ENCODE data around the gene AOX1. TPM values are rescaled to one million over a fixed set of nuclear protein-coding genes. Genes with fewer than 3 reads are reported as not detected.
"Not testable (repeated sequence)": the region's sequence is repeated elsewhere in the genome, so short reads cannot be mapped to it uniquely, and the experiment has no call there.

AOX1 gene
- total RNA-seq, 1 donor from 2014 or later, result 35.1 TPM

GRCh38 chr2:200622106-200622505 is 36.3 kb downstream of the AOX1 start:
- intact Hi-C loops (cut with DNase I), result no loop called here
- DNase-seq (ENCODE audit: low spot score) (no peak), ATAC-seq (no peak)

GRCh38 chr2:200624026-200624425 is 38.2 kb downstream of the AOX1 start:
- no peak for DNase-seq (ENCODE audit: low spot score)
- intact Hi-C loops (cut with DNase I), result no loop called here
- peak; percentile 32 for ATAC-seq

GRCh38 chr2:200624658-200625057 is 38.8 kb downstream of the AOX1 start:
- intact Hi-C loops (cut with DNase I), result no loop called here
- ATAC-seq (no peak), DNase-seq (ENCODE audit: low spot score) (no peak)

- ATAC-seq, result no peak
Observed at GRCh38 chr2:200625282-200625681, 39.5 kb downstream of the AOX1 start.

GRCh38 chr2:200625958-200626363 is 40.1 kb downstream of the AOX1 start:
- ATAC-seq (no peak), DNase-seq (ENCODE audit: low spot score) (no peak)
- intact Hi-C loops (cut with DNase I), result no loop called here

More at GRCh38 chr2:200625282-200625681, 39.5 kb downstream of the AOX1 start:
- intact Hi-C loops (cut with DNase I), result no loop called here
- DNase-seq (ENCODE audit: low spot score), result no peak

GRCh38 chr2:200627110-200627770 is 41.4 kb downstream of the AOX1 start:
- intact Hi-C loops (cut with DNase I), result no loop called here
- DNase-seq (ENCODE audit: low spot score) (no peak), ATAC-seq (no peak)

GRCh38 chr2:200628461-200628860 is 42.6 kb downstream of the AOX1 start:
- DNase-seq (ENCODE audit: low spot score); intact Hi-C loops (cut with DNase I); ATAC-seq: not testable (repeated sequence)

GRCh38 chr2:200631287-200631686 is 45.5 kb downstream of the AOX1 start:
- ATAC-seq (no peak), DNase-seq (ENCODE audit: low spot score) (no peak)
- intact Hi-C loops (cut with DNase I), result no loop called here

GRCh38 chr2:200634231-200634964 is 48.6 kb downstream of the AOX1 start:
- ATAC-seq (no peak), DNase-seq (ENCODE audit: low spot score) (no peak)
- intact Hi-C loops (cut with DNase I), result no loop called here

- ATAC-seq, result peak; percentile 44
Observed at GRCh38 chr2:200635251-200635650, 49.4 kb downstream of the AOX1 start.

GRCh38 chr2:200637901-200638300 is 52.1 kb downstream of the AOX1 start:
- intact Hi-C loops (cut with DNase I), result no loop called here
- DNase-seq (ENCODE audit: low spot score) (no peak), ATAC-seq (no peak)

More at GRCh38 chr2:200635251-200635650, 49.4 kb downstream of the AOX1 start:
- intact Hi-C loops (cut with DNase I), result no loop called here
- no peak for DNase-seq (ENCODE audit: low spot score)

- intact Hi-C loops (cut with DNase I), result no loop called here
- ATAC-seq, result no peak
- DNase-seq (ENCODE audit: low spot score), result no peak
Observed at GRCh38 chr2:200640176-200640575, 54.4 kb downstream of the AOX1 start.

- DNase-seq (ENCODE audit: low spot score) (no peak), ATAC-seq (no peak)
- intact Hi-C loops (cut with DNase I), result no loop called here
Observed at GRCh38 chr2:200640901-200641300, 55.1 kb downstream of the AOX1 start.

GRCh38 chr2:200648518-200649281 is 62.9 kb downstream of the AOX1 start:
- intact Hi-C loops (cut with DNase I); ATAC-seq; DNase-seq (ENCODE audit: low spot score): not testable (repeated sequence)

GRCh38 chr2:200649724-200650123 is 63.9 kb downstream of the AOX1 start:
- ATAC-seq (no peak), DNase-seq (ENCODE audit: low spot score) (no peak)

GRCh38 chr2:200650195-200650594 is 64.4 kb downstream of the AOX1 start:
- ATAC-seq (no peak), DNase-seq (ENCODE audit: low spot score) (no peak)
- intact Hi-C loops (cut with DNase I), result no loop called here

More at GRCh38 chr2:200649724-200650123, 63.9 kb downstream of the AOX1 start:
- intact Hi-C loops (cut with DNase I), result no loop called here

- ATAC-seq (no peak), DNase-seq (ENCODE audit: low spot score) (no peak)
- intact Hi-C loops (cut with DNase I), result no loop called here
Observed at GRCh38 chr2:200652158-200652557, 66.3 kb downstream of the AOX1 start.

GRCh38 chr2:200653021-200653420 is 67.2 kb downstream of the AOX1 start:
- ATAC-seq (no peak), DNase-seq (ENCODE audit: low spot score) (no peak)
- intact Hi-C loops (cut with DNase I), result no loop called here

GRCh38 chr2:200654823-200655222 is 69.0 kb downstream of the AOX1 start:
- no peak for ATAC-seq
- intact Hi-C loops (cut with DNase I), result no loop called here
- no peak for DNase-seq (ENCODE audit: low spot score)
